NCI-H146 treated with DMSO at 0.1 percent for 48 hours (cell line): ENCODE data around the gene KCTD14.
"Not testable (repeated sequence)": the region's sequence is repeated elsewhere in the genome, so short reads cannot be mapped to it uniquely, and the experiment has no call there.

Experiments
- DNase-seq: peaks from one replicate; lab custom pipeline; 2025; ENCODE audit not compliant: unreplicated experiment; lab: John Stamatoyannopoulos, UW

The KCTD14 gene

GRCh38 chr11:78027759-78028158, 4.7 kb upstream of the KCTD14 start:
- no peak for DNase-seq

GRCh38 chr11:78025378-78025777, 2.3 kb upstream of the KCTD14 start:
- DNase-seq, result no peak

- no peak for DNase-seq
Observed at GRCh38 chr11:78023426-78023825, 350 bp upstream of the KCTD14 start.

- no peak for DNase-seq
Observed at GRCh38 chr11:78021611-78022010, 1.5 kb downstream of the KCTD14 start.

- no peak for DNase-seq
Observed at GRCh38 chr11:78020246-78020645, 2.8 kb downstream of the KCTD14 start.

GRCh38 chr11:78019808-78020207, 3.3 kb downstream of the KCTD14 start:
- no peak for DNase-seq

GRCh38 chr11:78015878-78016277, 7.2 kb downstream of the KCTD14 start:
- DNase-seq, result no peak

- DNase-seq, result not testable (repeated sequence)
Observed at GRCh38 chr11:78014937-78015520, 8.0 kb downstream of the KCTD14 start.

GRCh38 chr11:78011301-78011700, 11.8 kb downstream of the KCTD14 start:
- no peak for DNase-seq

- no peak for DNase-seq
Observed at GRCh38 chr11:78010755-78011154, 12.3 kb downstream of the KCTD14 start.

- no peak for DNase-seq
Observed at GRCh38 chr11:78010304-78010703, 12.8 kb downstream of the KCTD14 start.

- no peak for DNase-seq
Observed at GRCh38 chr11:78009062-78009461, 14.0 kb downstream of the KCTD14 start.

GRCh38 chr11:78000193-78000592, 22.9 kb downstream of the KCTD14 start:
- peak; percentile 72 for DNase-seq

- DNase-seq, result no peak
Observed at GRCh38 chr11:77999446-78000030, 23.5 kb downstream of the KCTD14 start.

GRCh38 chr11:77994434-77995362, 28.4 kb downstream of the KCTD14 start, which contains the start of gene INTS4:
Gene INTS4 (minus strand): TSS chr11:77994668. CDS start chr11:77994643, 25 bp downstream.
- peak; percentile 99 for DNase-seq

- DNase-seq, result peak; percentile 14
Observed at GRCh38 chr11:77993902-77994301, 29.2 kb downstream of the KCTD14 start.

- no peak for DNase-seq
Observed at GRCh38 chr11:77990981-77991380, 32.1 kb downstream of the KCTD14 start.

- DNase-seq, result not testable (repeated sequence)
Observed at GRCh38 chr11:77986456-77986855, 36.6 kb downstream of the KCTD14 start.

GRCh38 chr11:77981346-77981947, 41.6 kb downstream of the KCTD14 start:
- no peak for DNase-seq

GRCh38 chr11:77968337-77968736, 54.7 kb downstream of the KCTD14 start:
- no peak for DNase-seq

GRCh38 chr11:77967753-77968152, 55.3 kb downstream of the KCTD14 start:
- DNase-seq, result peak; percentile 1
